Vagina (tissue), 2 donors: ENCODE measurements around the gene ACSM5.
"Not testable (repeated sequence)": the region's sequence is repeated elsewhere in the genome, so short reads cannot be mapped to it uniquely, and the experiment has no call there.

Experiments
- POLR2A ChIP-seq, 2 donors: fragments of 450-650 bp; IDR thresholded peaks; one replicate each; pipeline ENCODE4 v1.6.1; 2017; ENCODE audit warnings: antibody characterized with exemption in 2 of 2, mild to moderate bottlenecking in 2 of 2, moderate library complexity in 2 of 2
- POLR2AphosphoS5 ChIP-seq, 2 donors: sonication (generic); formaldehyde crosslinking; IDR thresholded peaks; one replicate each; pipeline ENCODE4 v1.9.0; 2017; ENCODE audit warnings: antibody characterized with exemption in 2 of 2, mild to moderate bottlenecking in 2 of 2, low read depth in 1 of 2; ENCODE audit not compliant: insufficient read depth in 1 of 2

DNA sequence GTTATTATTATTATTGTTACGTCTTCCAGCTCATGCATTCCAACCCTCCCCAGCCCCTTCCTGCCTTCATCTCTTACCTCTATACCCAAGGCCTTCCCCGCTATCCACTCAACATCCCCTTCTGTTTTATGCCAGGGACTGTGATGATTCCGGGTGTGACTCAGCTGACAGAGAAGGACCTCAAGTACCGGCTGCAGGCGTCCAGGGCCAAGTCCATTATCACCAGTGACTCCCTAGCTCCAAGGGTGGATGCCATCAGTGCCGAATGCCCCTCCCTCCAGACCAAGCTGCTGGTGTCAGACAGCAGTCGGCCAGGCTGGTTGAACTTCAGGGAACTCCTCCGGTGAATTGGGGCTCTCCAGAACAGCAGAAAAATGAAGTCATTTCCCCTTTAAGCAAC is 9.8 kb downstream of the ACSM5 start:
- TF ChIP-seq POLR2AphosphoS5 (IDR thresholded peaks at IDR 0.05; ENCODE audit: insufficient read depth in 1 of 2, low read depth in 1 of 2); POLR2A (IDR thresholded peaks at IDR 0.05): not testable (repeated sequence)
